WTC11 (cell line): ENCODE results near the gene PDLIM5.

Experiments used
- ATF2 ChIP-seq: sonication (generic); formaldehyde crosslinking; IDR thresholded peaks from 2 replicates; pipeline ENCODE4 v1.8.1; 2022; ENCODE audit warnings: low read depth, missing genetic modification reagents, borderline replicate concordance
- ATF3 ChIP-seq: sonication (generic); formaldehyde crosslinking; conservative IDR thresholded peaks from 2 replicates; pipeline ENCODE4 v1.8.1; 2022; ENCODE audit warnings: mild to moderate bottlenecking, missing genetic modification reagents
- CREM ChIP-seq: sonication (generic); formaldehyde crosslinking; IDR thresholded peaks from 2 replicates; pipeline ENCODE4 v1.8.1; 2022; ENCODE audit warnings: mild to moderate bottlenecking, missing genetic modification reagents, moderate library complexity
- CTCF ChIP-seq: fragments of 200-600 bp; IDR thresholded peaks from 2 replicates; pipeline ENCODE4 v1.8.0; 2022; ENCODE audit warnings: antibody characterized with exemption
- ETV6 ChIP-seq: sonication (generic); formaldehyde crosslinking; IDR thresholded peaks from 2 replicates; pipeline ENCODE4 v1.8.1; 2022; ENCODE audit warnings: mild to moderate bottlenecking, missing genetic modification reagents
- GTF2I ChIP-seq: fragments of 250-450 bp; sonication (Bioruptor Pico); conservative IDR thresholded peaks from 2 replicates; pipeline ENCODE4 v1.4.0; 2021; ENCODE audit warnings: mild to moderate bottlenecking
- NR2C2 ChIP-seq: sonication (generic); formaldehyde crosslinking; IDR thresholded peaks from 2 replicates; pipeline ENCODE4 v1.8.0; 2022; ENCODE audit warnings: mild to moderate bottlenecking, missing genetic modification reagents
- PRRX2 ChIP-seq: fragments of 250-450 bp; sonication (Bioruptor Pico); IDR thresholded peaks from 2 replicates; pipeline ENCODE4 v1.8.0; 2021; ENCODE audit warnings: mild to moderate bottlenecking
- ZMAT4 ChIP-seq: fragments of 250-450 bp; sonication (Bioruptor Pico); IDR thresholded peaks from 2 replicates; pipeline ENCODE4 v1.9.0; 2021; ENCODE audit warnings: mild to moderate bottlenecking
- ZNF263 ChIP-seq: sonication (generic); formaldehyde crosslinking; IDR thresholded peaks from 2 replicates; pipeline ENCODE4 v1.8.1; 2022; ENCODE audit warnings: low read depth, mild to moderate bottlenecking, moderate library complexity, missing genetic modification reagents

- TF ChIP-seq ATF3 (CRISPR knock-in tag), result no peak
- TF ChIP-seq CTCF, result no peak
- no peak for TF ChIP-seq GTF2I (CRISPR knock-in tag)
- TF ChIP-seq ATF2 (CRISPR knock-in tag), result no peak
- no peak for TF ChIP-seq NR2C2 (CRISPR knock-in tag)
- TF ChIP-seq PRRX2 (CRISPR knock-in tag), result no peak
- TF ChIP-seq CREM (CRISPR knock-in tag), result no peak
- TF ChIP-seq ZMAT4 (CRISPR knock-in tag), result no peak
- no peak for TF ChIP-seq ZNF263 (CRISPR knock-in tag)
- TF ChIP-seq ETV6 (CRISPR knock-in tag), result no peak
Observed at GRCh38 chr4:94653984-94654609, 202.4 kb downstream of the PDLIM5 start.
